HepG2 (cell line): ENCODE results near the gene SAMD14. TPM values are rescaled to one million over a fixed set of nuclear protein-coding genes. Genes with fewer than 3 reads are reported as not detected.

Experiments used
- BCL3 ChIP-seq: sonication (generic); formaldehyde crosslinking; IDR thresholded peaks from 2 replicates; pipeline ENCODE4 v1.5.1; 2020; ENCODE audit warnings: mild to moderate bottlenecking, missing genetic modification reagents, moderate library complexity
- CREM ChIP-seq, 2 experiments: sonication (generic) in 1 of 2; formaldehyde crosslinking in 1 of 2; IDR thresholded peaks; 2 replicates each; pipeline versions ENCODE4 v1.4.0 to v1.6.1; 2016 to 2020; ENCODE audit warnings: antibody characterized with exemption in 1 of 2, mild to moderate bottlenecking in 1 of 2, missing genetic modification reagents in 1 of 2
- FOXK1 ChIP-seq: sonication (generic); formaldehyde crosslinking; IDR thresholded peaks from 2 replicates; pipeline ENCODE4 v1.4.0; 2020; ENCODE audit warnings: low read depth, missing genetic modification reagents, borderline replicate concordance
- GATA4 ChIP-seq: sonication (generic); IDR thresholded peaks from 2 replicates; pipeline ENCODE4 v1.6.1; 2016; ENCODE audit warnings: antibody characterized with exemption, low read depth, borderline replicate concordance
- GPBP1L1 ChIP-seq: sonication (generic); formaldehyde crosslinking; IDR thresholded peaks from 2 replicates; pipeline ENCODE4 v1.5.0; 2020; ENCODE audit warnings: mild to moderate bottlenecking, missing genetic modification reagents
- HMGA1 ChIP-seq: sonication (generic); formaldehyde crosslinking; conservative IDR thresholded peaks from 2 replicates; pipeline ENCODE4 v1.4.0; 2020; ENCODE audit warnings: missing genetic modification reagents
- HOMEZ ChIP-seq: IDR thresholded peaks from 2 replicates; pipeline ENCODE4 v1.6.1; 2016; ENCODE audit warnings: low read depth
- JUNB ChIP-seq: sonication (generic); formaldehyde crosslinking; IDR thresholded peaks from 2 replicates; pipeline ENCODE4 v1.8.0; 2022; ENCODE audit warnings: missing genetic modification reagents, mild to moderate bottlenecking, borderline replicate concordance
- MTF2 ChIP-seq: sonication (generic); formaldehyde crosslinking; IDR thresholded peaks from 2 replicates; pipeline ENCODE4 v1.5.0; 2020; ENCODE audit warnings: missing genetic modification reagents, borderline replicate concordance
- NFRKB ChIP-seq: fragments of 450-650 bp; IDR thresholded peaks from 2 replicates; pipeline ENCODE4 v1.6.1; 2017
- PAF1 ChIP-seq: IDR thresholded peaks from 2 replicates; pipeline ENCODE4 v1.6.1; 2016; ENCODE audit warnings: missing genetic modification reagents, missing compliant biosample characterization
- POGK ChIP-seq: sonication (generic); formaldehyde crosslinking; conservative IDR thresholded peaks from 2 replicates; pipeline ENCODE4 v1.8.0; 2022; ENCODE audit warnings: mild to moderate bottlenecking, moderate library complexity, missing genetic modification reagents
- RAD51 ChIP-seq: fragments of 450-650 bp; IDR thresholded peaks from 2 replicates; pipeline ENCODE4 v1.6.1; 2016; ENCODE audit warnings: borderline replicate concordance
- RBM39 ChIP-seq: fragments of 200-400 bp; formaldehyde crosslinking; IDR thresholded peaks from one replicate; pipeline ENCODE4 v1.6.1; 2018; ENCODE audit warnings: antibody characterized with exemption, mild to moderate bottlenecking, low read depth, low read length; ENCODE audit not compliant: poor library complexity, severe bottlenecking
- STAG1 ChIP-seq: sonication (generic); formaldehyde crosslinking; IDR thresholded peaks from 2 replicates; pipeline ENCODE4 v1.4.0; 2020; ENCODE audit warnings: missing genetic modification reagents
- STAT5B ChIP-seq: sonication (generic); formaldehyde crosslinking; IDR thresholded peaks from 2 replicates; pipeline ENCODE4 v1.4.0; 2020; ENCODE audit warnings: missing genetic modification reagents
- TBP ChIP-seq: sonication (generic); formaldehyde crosslinking; IDR thresholded peaks from 2 replicates; pipeline ENCODE4 v1.5.0; 2020; ENCODE audit warnings: missing genetic modification reagents
- TEF ChIP-seq: sonication (generic); formaldehyde crosslinking; IDR thresholded peaks from 2 replicates; pipeline ENCODE4 v1.5.0; 2020; ENCODE audit warnings: missing genetic modification reagents
- TOPORS ChIP-seq: sonication (generic); formaldehyde crosslinking; IDR thresholded peaks from 2 replicates; pipeline ENCODE4 v1.8.0; 2023; ENCODE audit warnings: mild to moderate bottlenecking, missing genetic modification reagents
- TSC22D2 ChIP-seq: sonication (generic); formaldehyde crosslinking; IDR thresholded peaks from 2 replicates; pipeline ENCODE4 v1.5.1; 2020; ENCODE audit warnings: missing genetic modification reagents, mild to moderate bottlenecking, borderline replicate concordance
- YEATS2 ChIP-seq: sonication (generic); formaldehyde crosslinking; IDR thresholded peaks from 2 replicates; pipeline ENCODE4 v1.4.0; 2020; ENCODE audit warnings: missing genetic modification reagents, borderline replicate concordance
- ZBTB7A ChIP-seq: sonication (generic); formaldehyde crosslinking; IDR thresholded peaks from 2 replicates; pipeline ENCODE4 v1.8.0; 2022; ENCODE audit warnings: mild to moderate bottlenecking, missing genetic modification reagents
- ZBTB7B ChIP-seq: sonication (generic); formaldehyde crosslinking; IDR thresholded peaks from 2 replicates; pipeline ENCODE4 v1.4.0; 2020; ENCODE audit warnings: missing genetic modification reagents
- ZMAT3 ChIP-seq: sonication (generic); formaldehyde crosslinking; conservative IDR thresholded peaks from 2 replicates; pipeline ENCODE4 v1.7.0; 2021; ENCODE audit warnings: missing genetic modification reagents
- ZNF224 ChIP-seq: sonication (generic); formaldehyde crosslinking; IDR thresholded peaks from 2 replicates; pipeline ENCODE4 v1.5.0; 2020; ENCODE audit warnings: mild to moderate bottlenecking, missing genetic modification reagents
- polyA plus RNA-seq, 8 experiments: library from polyadenylated mRNA; depleted of rRNA in 3 of 8; stranded (reverse) in 7 of 8; unstranded in 1 of 8; fragments of >200 nt; fragmentation: Illumina TruSeq in 4 of 8; extraction: Trizol in 4 of 8; gene quantifications; 2 replicates each; pipeline versions ENCODE4 v1.2.1 to v1.2.3, GENCODE V29; 2011 to 2016; ENCODE audit warnings: low read depth in 4 of 8, missing spikeins in 1 of 8, mixed read lengths in 1 of 8; ENCODE audit not compliant: insufficient read depth in 1 of 8
- total RNA-seq, 5 experiments: library from RNA; depleted of rRNA; stranded (reverse); fragments of >200 nt; fragmentation: Illumina TruSeq; extraction: Trizol; gene quantifications; 2 replicates each; pipeline ENCODE4 v1.2.3, GENCODE V29; 2016; ENCODE audit warnings: low read depth in 1 of 5

SAMD14 gene
- total and polyA plus RNA-seq, 2 of the 13 experiments (the other 11 are each of a cell fraction or from before 2014, with no cell fraction given): 0.07 to 0.22 TPM

GRCh38 chr17:50133028-50133768 lies 3.2 kb upstream of the SAMD14 start (continued):
- TF ChIP-seq NFRKB (no peak), STAG1 (CRISPR knock-in tag) (no peak), JUNB (no peak), PAF1 (CRISPR knock-in tag) (no peak), HOMEZ (CRISPR knock-in tag) (no peak), GPBP1L1 (CRISPR knock-in tag) (no peak), MTF2 (CRISPR knock-in tag) (no peak), GATA4 (no peak), TBP (CRISPR knock-in tag) (no peak), ZMAT3 (no peak), ZNF224 (CRISPR knock-in tag) (no peak), YEATS2 (CRISPR knock-in tag) (no peak), ZBTB7A (no peak), TOPORS (CRISPR knock-in tag) (no peak), STAT5B (no peak), BCL3 (no peak), POGK (no peak), TEF (CRISPR knock-in tag) (no peak), CREM (IDR thresholded peaks at IDR 0.05) (peak; percentile 53; the same call in 1 of the 2 replicates), CREM (CRISPR knock-in tag; IDR thresholded peaks at IDR 0.05) (no peak), RAD51 (no peak), FOXK1 (CRISPR knock-in tag) (no peak), HMGA1 (CRISPR knock-in tag) (no peak), ZBTB7B (CRISPR knock-in tag) (peak; percentile 63; the same call in 1 of the 2 replicates), RBM39 (no peak), TSC22D2 (no peak)
